ENCODE results near the gene WDR54. TPM values are rescaled to one million over a fixed set of nuclear protein-coding genes. Genes with fewer than 3 reads are reported as not detected.

The WDR54 gene
- total RNA-seq, 1 donor from 2014 or later: 24.6 TPM

GRCh38 chr2:74375838-74376237, 45.7 kb upstream of the WDR54 start:
- no peak for TF ChIP-seq CTCF (IDR thresholded peaks at IDR 0.05; ENCODE audit: insufficient read depth, low read length, poor library complexity, severe bottlenecking)
- Histone ChIP-seq H3K36me3 (ENCODE audit: control insufficient read depth, insufficient read depth, low read length) (peaks cover 3% of the 10 kb centered on the region), H3K4me3 (ENCODE audit: low read depth, low read length) (no peak overlapping the region), H3K27me3 (ENCODE audit: control insufficient read depth, insufficient read depth, low read length) (no peaks in the 10 kb centered on the region)
- no peak for DNase-seq (ENCODE audit: low read depth)

DNA sequence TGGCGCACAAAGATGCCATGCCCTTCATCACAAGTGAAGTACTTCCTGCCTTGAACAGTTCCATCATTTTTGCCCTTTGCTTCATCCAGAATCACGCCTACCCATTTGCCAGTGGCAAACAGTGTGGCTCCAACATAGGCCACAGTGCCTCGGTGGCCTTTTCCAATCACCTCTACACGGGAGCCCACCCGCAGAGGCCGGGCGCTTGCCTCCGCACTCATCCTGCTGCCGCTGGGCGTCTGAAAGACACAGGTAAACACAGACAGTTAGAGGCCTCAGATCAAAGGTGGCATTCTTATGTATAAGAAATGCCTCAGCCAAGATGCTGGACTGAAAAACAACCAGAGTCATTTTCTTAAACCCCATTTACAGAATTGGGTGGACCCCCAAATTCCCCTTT, 43.5 kb upstream of the WDR54 start:
- TF ChIP-seq CTCF (IDR thresholded peaks at IDR 0.05; ENCODE audit: insufficient read depth, low read length, poor library complexity, severe bottlenecking): no peak
- peaks cover 3% of the 10 kb centered on the region for H3K36me3 ChIP-seq (ENCODE audit: control insufficient read depth, insufficient read depth, low read length)
- H3K27me3 ChIP-seq (ENCODE audit: control insufficient read depth, insufficient read depth, low read length): no peaks in the 10 kb centered on the region
- DNase-seq (ENCODE audit: low read depth): no peak
- no peak overlapping the region for H3K4me3 ChIP-seq (ENCODE audit: low read depth, low read length)

GRCh38 chr2:74379851-74380789, 41.4 kb upstream of the WDR54 start, which contains the start of gene DCTN1:
DCTN1 (minus strand) TSS chr2:74380311; CDS start chr2:74380037, 274 bp downstream.
- peak within 1 kb of the TSS; percentile 27 for H3K4me3 ChIP-seq (ENCODE audit: low read depth, low read length)
- peaks cover 3% of the 10 kb centered on the region for H3K36me3 ChIP-seq (ENCODE audit: control insufficient read depth, insufficient read depth, low read length)
- no peak for TF ChIP-seq CTCF (IDR thresholded peaks at IDR 0.05; ENCODE audit: insufficient read depth, low read length, poor library complexity, severe bottlenecking)
- peak; percentile 26 for DNase-seq (ENCODE audit: low read depth)
- no peaks in the 10 kb centered on the region for H3K27me3 ChIP-seq (ENCODE audit: control insufficient read depth, insufficient read depth, low read length)

DNA sequence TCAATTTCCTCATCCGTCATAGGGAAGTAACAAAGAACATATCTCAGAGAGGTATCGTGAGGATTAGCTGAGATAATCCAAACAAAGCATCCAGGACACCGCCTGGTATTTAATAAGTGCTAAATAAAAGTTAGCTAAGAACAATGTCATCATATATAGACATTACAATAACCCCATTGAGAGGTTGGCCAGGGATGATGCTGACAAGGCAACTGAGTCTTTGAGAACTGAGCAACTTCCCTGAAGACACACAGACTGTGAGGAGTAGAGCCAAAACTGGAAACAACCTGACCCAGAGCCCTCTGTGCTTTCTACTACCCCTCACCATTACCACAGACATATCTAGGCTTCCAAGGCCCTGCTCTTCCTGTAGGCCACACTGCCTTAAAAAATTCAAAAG, 39.8 kb upstream of the WDR54 start:
- no peak for TF ChIP-seq CTCF (IDR thresholded peaks at IDR 0.05; ENCODE audit: insufficient read depth, low read length, poor library complexity, severe bottlenecking)
- Histone ChIP-seq H3K27me3 (ENCODE audit: control insufficient read depth, insufficient read depth, low read length) (no peaks in the 10 kb centered on the region), H3K36me3 (ENCODE audit: control insufficient read depth, insufficient read depth, low read length) (peaks cover 2% of the 10 kb centered on the region), H3K4me3 (ENCODE audit: low read depth, low read length) (no peak overlapping the region)
- DNase-seq (ENCODE audit: low read depth): no peak

GRCh38 chr2:74383254-74383653, 38.3 kb upstream of the WDR54 start:
- TF ChIP-seq CTCF (IDR thresholded peaks at IDR 0.05; ENCODE audit: insufficient read depth, low read length, poor library complexity, severe bottlenecking): no peak
- no peaks in the 10 kb centered on the region for H3K27me3 ChIP-seq (ENCODE audit: control insufficient read depth, insufficient read depth, low read length)
- no peak for DNase-seq (ENCODE audit: low read depth)
- H3K4me3 ChIP-seq (ENCODE audit: low read depth, low read length): no peak overlapping the region
- no peaks in the 10 kb centered on the region for H3K36me3 ChIP-seq (ENCODE audit: control insufficient read depth, insufficient read depth, low read length)

Measured in kidney epithelial cell (primary cell).